GM18498 (cell line): ENCODE data around the gene RPL18.

Experiments
- ATAC-seq: cut with Tn5 transposase; IDR thresholded peaks from one replicate; pipeline ENCODE4 v1.9.1; 2021; ENCODE audit warnings: mild to moderate bottlenecking, moderate library complexity; ENCODE audit not compliant: unreplicated experiment

Gene RPL18

GRCh38 chr19:48630296-48631063 is 11.5 kb upstream of the RPL18 start:
- ATAC-seq: no peak

GRCh38 chr19:48629599-48630295 is 10.8 kb upstream of the RPL18 start:
- ATAC-seq: no peak

DNA sequence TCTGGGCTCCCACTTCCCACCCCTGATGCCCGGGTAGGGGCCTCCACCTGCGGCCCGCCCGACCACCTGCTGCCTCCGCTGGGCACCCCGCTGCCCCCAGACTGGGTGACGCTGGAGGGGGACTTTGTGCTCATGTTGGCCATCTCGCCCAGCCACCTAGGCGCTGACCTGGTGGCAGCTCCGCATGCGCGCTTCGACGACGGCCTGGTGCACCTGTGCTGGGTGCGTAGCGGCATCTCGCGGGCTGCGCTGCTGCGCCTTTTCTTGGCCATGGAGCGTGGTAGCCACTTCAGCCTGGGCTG is 10.3 kb upstream of the RPL18 start:
- ATAC-seq: no peak

GRCh38 chr19:48628486-48629296 is 9.7 kb upstream of the RPL18 start:
- ATAC-seq: no peak

- no peak for ATAC-seq
These were observed 8.9 kb upstream of the RPL18 start for GRCh38 chr19:48627865-48628314.

GRCh38 chr19:48627201-48627864 is 8.4 kb upstream of the RPL18 start:
- no peak for ATAC-seq

DNA sequence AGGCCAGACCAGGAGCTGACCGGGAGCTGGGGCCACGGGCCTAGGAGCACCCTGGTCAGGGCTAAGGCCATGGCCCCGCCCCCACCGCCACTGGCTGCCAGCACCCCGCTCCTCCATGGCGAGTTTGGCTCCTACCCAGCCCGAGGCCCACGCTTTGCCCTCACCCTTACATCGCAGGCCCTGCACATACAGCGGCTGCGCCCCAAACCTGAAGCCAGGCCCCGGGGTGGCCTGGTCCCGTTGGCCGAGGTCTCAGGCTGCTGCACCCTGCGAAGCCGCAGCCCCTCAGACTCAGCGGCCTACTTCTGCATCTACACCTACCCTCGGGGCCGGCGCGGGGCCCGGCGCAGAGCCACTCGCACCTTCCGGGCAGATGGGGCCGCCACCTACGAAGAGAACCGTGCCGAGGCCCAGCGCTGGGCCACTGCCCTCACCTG is 6.9 kb upstream of the RPL18 start:
- ATAC-seq: no peak

GRCh38 chr19:48624791-48625723 is 6.1 kb upstream of the RPL18 start:
- ATAC-seq: no peak

DNA sequence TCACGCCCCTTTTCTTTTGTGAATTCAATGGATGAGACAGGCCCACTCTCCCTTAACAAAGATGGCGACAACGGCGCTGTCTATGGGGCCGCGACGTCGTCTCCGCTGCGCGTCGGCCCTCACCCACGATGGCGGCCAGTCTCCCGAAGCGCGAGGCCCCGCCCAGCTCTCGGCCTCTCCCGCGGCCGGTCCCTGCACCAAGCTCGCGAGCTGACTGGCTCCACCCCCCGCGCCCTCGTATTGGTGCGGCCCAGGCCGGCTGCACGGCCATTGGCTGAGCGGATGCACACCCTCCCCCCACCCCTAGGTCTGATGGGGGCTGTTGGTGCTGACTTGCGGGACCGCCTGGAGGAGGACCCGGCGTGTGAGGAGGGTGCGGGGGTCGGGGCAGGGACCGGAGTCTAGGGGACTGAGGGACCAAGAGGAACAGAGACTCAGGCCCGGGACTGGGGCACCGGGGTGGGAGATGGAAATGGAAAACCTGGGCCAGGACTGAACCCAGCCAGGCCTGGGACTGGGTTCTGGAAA is 5.2 kb upstream of the RPL18 start:
- ATAC-seq: peak; percentile 59

GRCh38 chr19:48623556-48624066 is 4.6 kb upstream of the RPL18 start:
- no peak for ATAC-seq

- ATAC-seq: no peak
These were observed 961 bp upstream of the RPL18 start for GRCh38 chr19:48619692-48620585.

DNA sequence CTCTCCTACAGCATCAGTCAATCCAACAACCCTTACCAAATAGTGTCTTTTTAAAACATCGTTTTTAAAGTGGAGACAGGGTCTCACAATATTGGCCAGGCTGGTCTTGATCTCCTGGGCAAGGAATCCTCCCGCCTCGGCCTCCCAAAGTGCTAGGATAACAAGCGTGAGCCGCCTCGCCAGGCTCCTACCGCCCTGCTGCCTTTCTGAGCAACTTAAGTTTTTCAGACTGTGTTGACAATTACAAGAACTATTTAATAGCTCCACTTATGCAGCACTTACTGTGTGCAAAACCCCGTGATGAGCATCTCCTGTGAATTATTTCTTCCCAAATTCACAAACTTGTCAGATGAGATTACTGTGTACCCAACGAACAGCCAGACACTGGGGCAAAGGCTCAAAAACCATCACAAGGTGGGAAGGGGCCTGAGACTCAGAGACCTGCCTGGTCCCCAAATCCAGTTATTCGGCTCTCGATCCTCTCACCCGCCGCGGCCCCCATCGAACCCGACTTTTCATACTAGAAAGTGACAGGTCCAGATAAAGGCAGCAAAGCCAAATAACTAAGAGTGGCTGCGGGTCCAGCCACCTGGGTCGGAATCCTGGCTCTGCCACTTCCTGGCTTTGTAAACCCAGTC is 581 bp downstream of the RPL18 start:
- ATAC-seq: no peak

DNA sequence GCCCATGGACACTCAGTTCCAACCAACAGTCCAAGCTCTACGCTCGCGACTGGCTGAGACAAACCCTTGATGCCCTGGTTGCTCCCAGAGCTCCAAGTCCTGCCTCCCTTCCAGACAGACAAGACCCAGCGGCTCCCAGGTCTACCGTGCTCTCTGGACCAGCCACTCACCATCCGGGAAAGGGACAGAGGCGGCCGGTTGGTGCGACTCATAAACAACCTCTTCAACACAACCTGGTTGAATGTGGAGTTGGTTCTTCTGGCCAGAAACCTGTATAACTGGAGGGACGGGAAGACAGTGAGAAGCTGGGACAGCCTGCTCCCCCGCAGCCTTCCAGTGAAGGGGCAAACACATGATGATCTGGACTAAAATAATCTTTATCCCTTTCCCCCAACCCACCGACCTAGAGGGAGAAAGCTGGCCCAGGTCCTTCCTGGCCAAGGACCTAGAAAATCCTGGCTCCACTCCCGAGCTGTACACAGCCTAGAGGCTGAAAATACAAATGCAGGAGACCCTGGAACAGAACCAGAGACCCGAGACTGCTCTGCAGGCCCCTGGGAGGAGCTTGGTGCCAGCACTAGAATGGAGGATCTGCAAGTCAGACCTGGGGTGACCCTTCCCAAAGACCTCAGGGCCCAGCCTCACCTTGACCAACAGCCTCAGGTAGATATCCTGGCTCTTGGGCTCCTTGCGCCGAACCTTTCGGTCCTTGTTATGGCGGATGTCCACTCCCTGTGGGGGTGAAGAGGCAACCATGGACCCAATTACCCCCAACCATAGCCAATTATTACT is 1.6 kb downstream of the RPL18 start:
- no peak for ATAC-seq

- no peak for ATAC-seq
These were observed 2.4 kb downstream of the RPL18 start for GRCh38 chr19:48616491-48617056.

- no peak for ATAC-seq
These were observed 2.9 kb downstream of the RPL18 start for GRCh38 chr19:48616041-48616436.

GRCh38 chr19:48615231-48616040 is 3.5 kb downstream of the RPL18 start:
- ATAC-seq: no peak
